ENCODE measurements around the gene TMEM147. TPM values are rescaled to one million over a fixed set of nuclear protein-coding genes. Genes with fewer than 3 reads are reported as not detected.

Gene TMEM147
- total and polyA plus RNA-seq, 2 of the 4 experiments (the other 2 are of a cell fraction), result 67.6 to 108 TPM

DNA sequence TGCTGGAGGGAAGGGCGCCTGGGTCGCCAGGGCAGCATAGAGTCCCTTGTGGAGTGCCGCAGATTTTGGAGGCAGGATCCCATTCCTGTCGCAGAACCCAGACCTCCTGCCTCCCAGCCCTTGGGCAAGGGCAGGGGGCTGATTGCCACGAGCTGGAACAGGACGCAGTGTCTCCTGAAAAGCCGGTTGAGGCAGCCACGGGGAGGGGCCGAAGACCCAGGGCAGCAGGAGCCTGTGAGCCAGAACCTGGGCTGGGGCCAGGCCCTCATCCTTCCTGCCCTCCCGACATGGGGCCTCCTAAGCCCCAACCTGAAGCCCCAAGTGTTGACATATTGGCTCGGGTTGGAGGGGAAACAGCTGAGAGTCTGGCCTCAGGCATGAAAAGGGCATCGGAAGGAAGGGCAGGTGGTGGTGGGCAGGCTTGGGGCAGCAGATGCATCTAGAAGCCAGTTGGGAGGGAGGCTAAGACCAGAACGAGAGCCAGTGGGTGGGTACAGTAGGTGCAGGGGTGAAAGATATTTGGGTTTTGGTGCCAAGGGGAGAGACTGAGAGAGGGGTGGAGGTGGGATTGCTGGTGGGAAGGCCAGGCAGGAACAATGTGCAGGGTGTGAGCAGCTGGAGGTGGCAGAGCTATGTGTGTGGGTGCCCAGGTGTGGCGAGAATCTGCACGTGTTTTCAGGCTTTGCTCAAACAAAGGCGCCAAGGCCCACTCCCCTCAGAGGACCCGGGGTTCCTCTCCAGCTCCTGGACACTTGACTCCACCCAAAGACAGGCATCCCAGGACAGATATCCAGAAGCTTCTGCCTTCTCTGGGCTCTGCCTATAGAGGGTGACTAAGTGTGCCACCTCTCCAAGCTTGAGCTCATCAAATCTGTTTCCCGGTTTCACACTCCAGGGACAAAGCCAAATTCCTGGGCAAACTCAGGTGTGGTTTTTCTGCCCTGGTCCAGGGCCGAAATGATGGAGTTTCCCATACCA is 15.9 kb upstream of the TMEM147 start:
- intact Hi-C loops (cut with micrococcal nuclease) (no loop called here), dilution Hi-C loops (cut with HindIII; ENCODE audit: low sequenced_read_pairs, unreplicated experiment) (no loop called here), in situ Hi-C loops (cut with MboI; ENCODE audit: low sequenced_read_pairs) (no loop called here)
- H3K27ac ChIP-seq (ENCODE audit: insufficient read depth, low read length), result no peak overlapping the region
- H3K4ac ChIP-seq (ENCODE audit: low read depth, low read length), result no peak overlapping the region
- POLR2A ChIA-PET (ENCODE audit: unreplicated experiment), result no interaction called here
- no peak overlapping the region for H2AFZ ChIP-seq (replicated peaks; ENCODE audit: low read length, poor library complexity)
- DNase-seq (no peak), ATAC-seq (ENCODE audit: low read depth) (no peak)
- H3K56ac ChIP-seq (ENCODE audit: extremely low read depth, insufficient read depth, low read length), result no peak overlapping the region
- H3K27me3 ChIP-seq (ENCODE audit: control insufficient read depth, insufficient read depth, low read length), result peaks cover 15% of the 10 kb centered on the region
- no peak overlapping the region for H3K9ac ChIP-seq (ENCODE audit: low read depth, low read length)
- H2BK120ac ChIP-seq (ENCODE audit: low read depth, low read length), result no peak overlapping the region
- H3K79me1 ChIP-seq (ENCODE audit: low read depth in 1 of 2, low read length in 2 of 2), result no peaks in the 10 kb centered on the region
- H2BK15ac ChIP-seq (ENCODE audit: low read depth, low read length), result no peak overlapping the region
- H2BK20ac ChIP-seq (ENCODE audit: low read depth, low read length), result peak overlapping the region; percentile 14; the same call in 1 of the 2 replicates
- no peak overlapping the region for H3K23ac ChIP-seq (ENCODE audit: low read depth, low read length)
- no peaks in the 10 kb centered on the region for H3K36me3 ChIP-seq (ENCODE audit: control insufficient read depth, insufficient read depth, low read length)
- CTCF ChIA-PET, result interaction anchor here (0.6 kb wide), 1 partner anchor 472 kb away, joined by 3 read pairs; no protein-coding TSS in a partner anchor
- no peak overlapping the region for H3K4me3 ChIP-seq (ENCODE audit: insufficient read depth, low read depth, low read length)
- no peak overlapping the region for H4K5ac ChIP-seq (ENCODE audit: low read depth, low read length)
- no peak overlapping the region for H3K18ac ChIP-seq (ENCODE audit: low read depth, low read length)
- no peaks in the 10 kb centered on the region for H3K9me3 ChIP-seq (ENCODE audit: control insufficient read depth, insufficient read depth, low read length)
- peaks cover 15% of the 10 kb centered on the region for H3K9me1 ChIP-seq (ENCODE audit: insufficient read depth, low read length)
- H3K14ac ChIP-seq (replicated peaks; ENCODE audit: low read depth, low read length), result no peak overlapping the region
- no peaks in the 10 kb centered on the region for H4K20me1 ChIP-seq (ENCODE audit: insufficient read depth, low read length)
- no peak overlapping the region for H4K91ac ChIP-seq (ENCODE audit: insufficient read depth, low read depth, low read length)
- 55% methylated on average over 9 of the region's 19 CpGs; no CpG with 5 or more reads in 1 of the 2 experiments for WGBS, 2 experiments (ENCODE audit: extremely low coverage in 2 of 2, insufficient read length in 1 of 2)
- H2BK5ac ChIP-seq (ENCODE audit: low read depth, low read length, poor library complexity, severe bottlenecking), result no peak overlapping the region
- TF ChIP-seq RAD21 (IDR thresholded peaks at IDR 0.05; ENCODE audit: low read length) (no peak), MXI1 (IDR thresholded peaks at IDR 0.05; ENCODE audit: borderline replicate concordance, low read depth, low read length) (no peak), MAZ (IDR thresholded peaks at IDR 0.05; ENCODE audit: borderline replicate concordance, low read depth, low read length) (no peak), RFX5 (IDR thresholded peaks at IDR 0.05; ENCODE audit: low read depth, low read length) (no peak), POLR2A (IDR thresholded peaks at IDR 0.05; ENCODE audit: low read depth, low read length) (no peak), RCOR1 (IDR thresholded peaks at IDR 0.05; ENCODE audit: insufficient replicate concordance, low read length) (no peak), CHD1 (IDR thresholded peaks at IDR 0.05; ENCODE audit: low read depth, low read length) (no peak), CEBPB (IDR thresholded peaks at IDR 0.05; ENCODE audit: low read depth, low read length) (no peak), MAFK (IDR thresholded peaks at IDR 0.05; ENCODE audit: low read depth, low read length) (no peak), FOS (IDR thresholded peaks at IDR 0.05; ENCODE audit: low read depth, low read length) (no peak)
- TF ChIP-seq, protein P1, sequence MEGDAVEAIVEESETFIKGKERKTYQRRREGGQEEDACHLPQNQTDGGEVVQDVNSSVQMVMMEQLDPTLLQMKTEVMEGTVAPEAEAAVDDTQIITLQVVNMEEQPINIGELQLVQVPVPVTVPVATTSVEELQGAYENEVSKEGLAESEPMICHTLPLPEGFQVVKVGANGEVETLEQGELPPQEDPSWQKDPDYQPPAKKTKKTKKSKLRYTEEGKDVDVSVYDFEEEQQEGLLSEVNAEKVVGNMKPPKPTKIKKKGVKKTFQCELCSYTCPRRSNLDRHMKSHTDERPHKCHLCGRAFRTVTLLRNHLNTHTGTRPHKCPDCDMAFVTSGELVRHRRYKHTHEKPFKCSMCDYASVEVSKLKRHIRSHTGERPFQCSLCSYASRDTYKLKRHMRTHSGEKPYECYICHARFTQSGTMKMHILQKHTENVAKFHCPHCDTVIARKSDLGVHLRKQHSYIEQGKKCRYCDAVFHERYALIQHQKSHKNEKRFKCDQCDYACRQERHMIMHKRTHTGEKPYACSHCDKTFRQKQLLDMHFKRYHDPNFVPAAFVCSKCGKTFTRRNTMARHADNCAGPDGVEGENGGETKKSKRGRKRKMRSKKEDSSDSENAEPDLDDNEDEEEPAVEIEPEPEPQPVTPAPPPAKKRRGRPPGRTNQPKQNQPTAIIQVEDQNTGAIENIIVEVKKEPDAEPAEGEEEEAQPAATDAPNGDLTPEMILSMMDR (conservative IDR thresholded peaks at IDR 0.05; ENCODE audit: low read depth, low read length), result no peak
- TF ChIP-seq, protein P2, sequence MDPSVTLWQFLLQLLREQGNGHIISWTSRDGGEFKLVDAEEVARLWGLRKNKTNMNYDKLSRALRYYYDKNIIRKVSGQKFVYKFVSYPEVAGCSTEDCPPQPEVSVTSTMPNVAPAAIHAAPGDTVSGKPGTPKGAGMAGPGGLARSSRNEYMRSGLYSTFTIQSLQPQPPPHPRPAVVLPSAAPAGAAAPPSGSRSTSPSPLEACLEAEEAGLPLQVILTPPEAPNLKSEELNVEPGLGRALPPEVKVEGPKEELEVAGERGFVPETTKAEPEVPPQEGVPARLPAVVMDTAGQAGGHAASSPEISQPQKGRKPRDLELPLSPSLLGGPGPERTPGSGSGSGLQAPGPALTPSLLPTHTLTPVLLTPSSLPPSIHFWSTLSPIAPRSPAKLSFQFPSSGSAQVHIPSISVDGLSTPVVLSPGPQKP (IDR thresholded peaks at IDR 0.05; ENCODE audit: borderline replicate concordance, low read depth, low read length), result no peak
- TF ChIP-seq, protein P3, sequence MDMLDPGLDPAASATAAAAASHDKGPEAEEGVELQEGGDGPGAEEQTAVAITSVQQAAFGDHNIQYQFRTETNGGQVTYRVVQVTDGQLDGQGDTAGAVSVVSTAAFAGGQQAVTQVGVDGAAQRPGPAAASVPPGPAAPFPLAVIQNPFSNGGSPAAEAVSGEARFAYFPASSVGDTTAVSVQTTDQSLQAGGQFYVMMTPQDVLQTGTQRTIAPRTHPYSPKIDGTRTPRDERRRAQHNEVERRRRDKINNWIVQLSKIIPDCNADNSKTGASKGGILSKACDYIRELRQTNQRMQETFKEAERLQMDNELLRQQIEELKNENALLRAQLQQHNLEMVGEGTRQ (IDR thresholded peaks at IDR 0.05; ENCODE audit: low read depth, low read length), result no peak
- H2AK5ac ChIP-seq (ENCODE audit: low read depth, low read length), result 0 out of 2 replicates have a peak overlapping the region, but pooled peaks have one; percentile 28
- no TSS peak for BruUV-seq (replicated peaks)
- H3K4me2 ChIP-seq (ENCODE audit: low read depth, low read length), result no peak overlapping the region
- peaks cover 11% of the 10 kb centered on the region for H3K4me1 ChIP-seq (ENCODE audit: control insufficient read depth, insufficient read depth, low read length)
- H4K8ac ChIP-seq (ENCODE audit: low read depth in 2 of 2, low read length in 2 of 2), result no peak overlapping the region
- H2AK9ac ChIP-seq (replicated peaks; ENCODE audit: low read depth, low read length, poor library complexity), result no peak overlapping the region
